Endothelial cell of umbilical vein (primary cell): ENCODE data around the gene HYI. TPM values are rescaled to one million over a fixed set of nuclear protein-coding genes. Genes with fewer than 3 reads are reported as not detected.

Experiments used
- BruUV-seq: library from RNA; stranded (reverse); fragments of 400-500 nt; replicated peaks from 2 replicates; lab custom pipeline; 2021; lab: Mats Ljungman, UMichigan
- CTCF ChIA-PET: fragments of 300-600, 350-600 bp; sonication (Branson Sonifier 250); formaldehyde crosslinking; loops from one replicate; lab custom pipeline; 2021; ENCODE audit warnings: antibody characterized with exemption, inconsistent platforms; lab: Charles Lee
- POLR2A ChIA-PET: fragments of 300-600, 350-600 bp; sonication (Branson Sonifier 250); formaldehyde crosslinking; loops from one replicate; lab custom pipeline; 2021; ENCODE audit warnings: antibody characterized with exemption, inconsistent platforms; lab: Charles Lee
- DNase-seq: peaks from one replicate; pipeline ENCODE4 v3.0.0-alpha.2; 2011; ENCODE audit warnings: low read depth, low spot score
- FAIRE-seq: peaks from 2 replicates; lab custom pipeline; 2011; peaks lifted over from hg19 to GRCh38; lab: Jason Lieb, UNC
- H2AFZ ChIP-seq: 2 replicates; pipeline ENCODE4 v1.6.0; 2012; ENCODE audit warnings: low read depth, low read length, control low read depth, inconsistent platforms
- H3K27ac ChIP-seq: 2 replicates; pipeline ENCODE4 v1.5.1; 2011; ENCODE audit warnings: low read depth, mild to moderate bottlenecking, control low read depth, low read length, moderate library complexity; ENCODE audit not compliant: insufficient read depth
- H3K27me3 ChIP-seq, 2 experiments: 2 replicates each; pipeline versions ENCODE4 v1.6.0 to v1.6.1; 2011; ENCODE audit warnings: low read length in 2 of 2, mixed read lengths in 1 of 2; ENCODE audit not compliant: control insufficient read depth in 2 of 2, insufficient read depth in 2 of 2
- H3K36me3 ChIP-seq, 2 experiments: 2 replicates in 1 of 2; 3 replicates in 1 of 2; pipeline ENCODE4 v1.5.1; 2011; ENCODE audit warnings: low read length in 2 of 2, mild to moderate bottlenecking in 1 of 2, moderate library complexity in 1 of 2; ENCODE audit not compliant: control insufficient read depth in 2 of 2, insufficient read depth in 2 of 2; ENCODE audit errors: extremely low read depth in 1 of 2
- H3K4me1 ChIP-seq: 3 replicates; pipeline ENCODE4 v1.5.1; 2011; ENCODE audit warnings: mild to moderate bottlenecking, low read length; ENCODE audit not compliant: control insufficient read depth, insufficient read depth; ENCODE audit errors: extremely low read depth
- H3K4me2 ChIP-seq: 2 replicates; pipeline ENCODE4 v1.6.1; 2011; ENCODE audit warnings: low read length, control low read depth, mixed read lengths; ENCODE audit not compliant: insufficient read depth
- H3K4me3 ChIP-seq, 3 experiments: fragments of 200-600 bp in 1 of 3; sonication (generic), shearing (Covaris generic) in 1 of 3; replicated peaks in 1 of 3; 2 replicates each; pipeline ENCODE4 v1.5.1; 2011 to 2016; ENCODE audit warnings: control low read depth in 3 of 3, low read length in 3 of 3, mild to moderate bottlenecking in 2 of 3, inconsistent platforms in 1 of 3, low read depth in 1 of 3, moderate library complexity in 1 of 3; ENCODE audit not compliant: insufficient read depth in 1 of 3
- H3K79me2 ChIP-seq: 2 replicates; pipeline ENCODE4 v1.6.0; 2012; ENCODE audit warnings: low read length, inconsistent platforms; ENCODE audit not compliant: control insufficient read depth, insufficient read depth
- H3K9ac ChIP-seq: replicated peaks from 2 replicates; pipeline ENCODE3; 2011; ENCODE audit warnings: low read length, control low read depth; ENCODE audit not compliant: insufficient read depth; ENCODE audit errors: extremely low read depth
- H3K9me1 ChIP-seq: replicated peaks from 3 replicates; pipeline ENCODE4 v1.6.0; 2011; ENCODE audit warnings: mild to moderate bottlenecking, low read length; ENCODE audit not compliant: control insufficient read depth, insufficient read depth; ENCODE audit errors: extremely low read depth
- H3K9me3 ChIP-seq: replicated peaks from 2 replicates; pipeline ENCODE4 v1.5.1; 2012; ENCODE audit warnings: low read length, inconsistent platforms; ENCODE audit not compliant: control insufficient read depth, insufficient read depth
- H4K20me1 ChIP-seq: replicated peaks from 2 replicates; pipeline ENCODE3; 2011; ENCODE audit warnings: mild to moderate bottlenecking, low read length; ENCODE audit not compliant: control insufficient read depth, insufficient read depth; ENCODE audit errors: extremely low read depth
- EZH2 ChIP-seq: IDR thresholded peaks from 2 replicates; pipeline ENCODE4 v1.6.1; 2012; ENCODE audit warnings: borderline replicate concordance, low read depth, mild to moderate bottlenecking, moderate library complexity, low read length, inconsistent platforms; ENCODE audit not compliant: severe bottlenecking
- FOS ChIP-seq: IDR thresholded peaks from 2 replicates; pipeline ENCODE4 v1.6.1; 2011; ENCODE audit warnings: mild to moderate bottlenecking, low read length, moderate library complexity, borderline replicate concordance; ENCODE audit not compliant: insufficient read depth
- GATA2 ChIP-seq: IDR thresholded peaks from 2 replicates; pipeline ENCODE4 v1.7.0; 2011; ENCODE audit warnings: low read depth, mild to moderate bottlenecking, moderate library complexity, mixed read lengths, low read length; ENCODE audit not compliant: insufficient read length, insufficient read depth
- MYC ChIP-seq: IDR thresholded peaks from one replicate; pipeline ENCODE4 v1.6.1; 2011; ENCODE audit warnings: mild to moderate bottlenecking, low read depth, low read length
- POLR2A ChIP-seq: IDR thresholded peaks from 2 replicates; pipeline ENCODE4 v1.6.1; 2012; ENCODE audit warnings: low read depth, mild to moderate bottlenecking, control low read depth, low read length
- dilution Hi-C: fragments of 300-500 bp; cut with MboI; formaldehyde crosslinking; loops from one replicate; pipeline ENCODE4 v1.15.0; 2019; ENCODE audit warnings: low sequenced_read_pairs; ENCODE audit not compliant: extremely low pct_ligation_motif_present
- intact Hi-C: fragments of 100-400 bp; cut with micrococcal nuclease; formaldehyde crosslinking; loops from one replicate; pipeline ENCODE4 v1.10.0; 2022
- polyA plus RNA-seq, 4 experiments: library from polyadenylated mRNA; depleted of rRNA in 3 of 4; stranded (reverse) in 3 of 4; unstranded in 1 of 4; fragments of >200 nt; gene quantifications; 2 replicates each; pipeline versions ENCODE4 v1.2.1 to v1.2.3, GENCODE V29; 2011 to 2012; ENCODE audit warnings: missing spikeins in 1 of 4
- total RNA-seq: library from RNA; stranded (reverse); gene quantifications from 2 replicates; pipeline ENCODE4 v1.2.3, GENCODE V29; 2021

The HYI gene
- total and polyA plus RNA-seq, 2 donors (not counting 3 experiments of a cell fraction or from before 2014, with no cell fraction given), result 324 to 342 TPM

DNA sequence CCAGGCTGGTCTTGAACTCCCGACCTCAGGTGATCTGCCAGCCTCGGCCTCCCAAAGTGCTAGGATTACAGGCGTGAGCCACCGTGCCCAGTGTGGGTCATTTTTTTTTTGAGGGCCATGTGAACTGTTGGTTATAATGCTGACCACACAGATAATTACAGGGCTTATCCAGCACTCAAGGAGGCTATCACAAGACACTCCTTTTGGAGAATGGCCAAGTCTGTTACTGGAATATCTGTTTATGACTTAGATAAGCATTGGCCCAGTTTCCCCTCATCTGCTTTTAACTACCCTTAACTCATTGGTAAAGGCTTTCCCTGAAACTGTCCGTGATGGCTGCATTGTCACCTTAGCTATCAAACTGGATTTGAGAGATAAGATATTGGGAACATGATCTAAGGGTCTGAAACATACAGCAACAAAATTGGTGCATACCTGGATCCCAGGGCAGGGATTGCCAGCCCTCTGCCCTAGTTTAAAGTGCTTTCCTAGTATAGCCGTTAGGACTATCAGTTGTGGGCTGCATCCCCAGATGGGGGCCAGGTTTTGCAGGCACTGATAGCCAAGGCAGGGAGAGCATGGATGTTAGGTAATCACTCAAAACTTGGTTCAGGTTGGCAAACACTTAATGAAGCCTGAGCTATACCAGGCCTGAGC, 48.4 kb downstream of the HYI start:
- H3K4me2 ChIP-seq, result no peak overlapping the region
- no peaks in the 10 kb centered on the region for H3K4me1 ChIP-seq
- no peak for DNase-seq
- peaks cover 13 to 26% of the 10 kb centered on the region in 2 experiments for H3K36me3 ChIP-seq
- H4K20me1 ChIP-seq, result no peaks in the 10 kb centered on the region
- H3K9ac ChIP-seq, result no peak overlapping the region
- no peak for FAIRE-seq
- no peak overlapping the region for H2AFZ ChIP-seq
- TF ChIP-seq POLR2A, result no peak
- no peak for TF ChIP-seq FOS
- BruUV-seq, result no TSS peak
- ChIA-PET POLR2A (no interaction called here), CTCF (interaction anchor here (1.3 kb wide), 1 partner anchor 10 kb away, joined by 8 read pairs; no protein-coding TSS in a partner anchor)
- no peak overlapping the region for H3K27ac ChIP-seq
- intact Hi-C loops, result no loop called here
- dilution Hi-C loops, result loop anchor here (25.0 kb wide), 1 partner anchor 168 kb away; no protein-coding TSS in a partner anchor
- no peaks in the 10 kb centered on the region for H3K9me1 ChIP-seq
- H3K9me3 ChIP-seq, result no peaks in the 10 kb centered on the region
- H3K79me2 ChIP-seq, result no peaks in the 10 kb centered on the region
- no peaks in the 10 kb centered on the region for H3K27me3 ChIP-seq
- no peak overlapping the region for H3K4me3 ChIP-seq

DNA sequence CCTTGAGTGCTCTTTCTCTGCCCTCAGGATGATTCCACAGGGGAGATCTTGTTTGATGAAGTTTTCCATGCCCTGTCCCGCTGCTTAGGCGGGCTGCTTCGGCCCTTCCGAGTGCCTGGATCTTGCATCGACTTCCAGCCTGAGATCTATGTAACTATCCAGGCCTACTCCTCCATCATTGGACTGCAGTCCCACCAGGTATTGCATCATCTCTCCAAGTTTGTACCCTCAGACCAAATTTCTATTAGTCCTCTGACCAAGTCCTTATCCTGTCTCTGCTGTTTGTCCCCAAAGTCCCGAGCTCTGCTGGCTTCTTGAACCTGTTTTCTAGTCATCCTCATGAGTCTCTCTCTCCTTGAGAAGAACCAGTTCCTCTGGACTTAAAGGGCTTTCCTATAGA, 49.4 kb downstream of the HYI start:
- H3K36me3 ChIP-seq, result peaks cover 13 to 26% of the 10 kb centered on the region in 2 experiments
- no peak overlapping the region for H2AFZ ChIP-seq
- H3K4me3 ChIP-seq, result no peak overlapping the region
- H3K4me2 ChIP-seq, result no peak overlapping the region
- no peaks in the 10 kb centered on the region for H3K27me3 ChIP-seq
- dilution Hi-C loops (loop anchor here (25.0 kb wide), 1 partner anchor 167 kb away; no protein-coding TSS in a partner anchor), intact Hi-C loops (no loop called here)
- H3K27ac ChIP-seq, result no peak overlapping the region
- H3K79me2 ChIP-seq, result no peaks in the 10 kb centered on the region
- CTCF ChIA-PET, result no interaction called here
- no TSS peak for BruUV-seq
- FAIRE-seq, result no peak
- H3K9me3 ChIP-seq, result no peaks in the 10 kb centered on the region
- POLR2A ChIA-PET, result no interaction called here
- no peaks in the 10 kb centered on the region for H3K9me1 ChIP-seq
- TF ChIP-seq GATA2 (no peak), MYC (no peak), EZH2 (no peak)
- no peak overlapping the region for H3K9ac ChIP-seq
- no peaks in the 10 kb centered on the region for H3K4me1 ChIP-seq
- no peaks in the 10 kb centered on the region for H4K20me1 ChIP-seq
- no peak for DNase-seq
